Stimulated activated CD4-positive, alpha-beta T cell treated with anti-CD3 and anti-CD28 coated beads, Interleukin-2, amount 100 ng/mL, for 48 hours (primary cell): Measurements from ENCODE around the gene FBN3.
A peak's percentile ranks its signal among the peaks of the same experiment; 100 is the strongest.
"Not testable (repeated sequence)": the region's sequence is repeated elsewhere in the genome, so short reads cannot be mapped to it uniquely, and the experiment has no call there.

Source experiments
- DNase-seq, 2 donors: peaks; one replicate each; pipeline ENCODE4 v3.0.0-alpha.2; 2020

FBN3 gene

GRCh38 chr19:8149261-8150094 lies at the start of gene FBN3:
TSS of gene FBN3 (minus strand) at chr19:8149592. CDS start at chr19:8147480, 2,112 bp downstream.
- DNase-seq = no peak

GRCh38 chr19:8196271-8196927 lies 47.0 kb upstream of the FBN3 start:
- DNase-seq = no peak

- peak in 1 of 2 donors; percentile 14 for DNase-seq
These were observed 45.3 kb upstream of the FBN3 start for GRCh38 chr19:8194528-8195267.

- no peak for DNase-seq
These were observed 42.9 kb upstream of the FBN3 start for GRCh38 chr19:8192221-8192820.

- DNase-seq = no peak
These were observed 36.1 kb upstream of the FBN3 start for GRCh38 chr19:8185343-8186068.

- DNase-seq = no peak
These were observed 34.9 kb upstream of the FBN3 start for GRCh38 chr19:8184274-8184673.

- DNase-seq = no peak
These were observed 30.6 kb upstream of the FBN3 start for GRCh38 chr19:8180018-8180417.

GRCh38 chr19:8174706-8175105 lies 25.3 kb upstream of the FBN3 start:
- DNase-seq = no peak

GRCh38 chr19:8168537-8168936 lies 19.1 kb upstream of the FBN3 start:
- no peak for DNase-seq

GRCh38 chr19:8167985-8168384 lies 18.6 kb upstream of the FBN3 start:
- DNase-seq = no peak

GRCh38 chr19:8163759-8164158 lies 14.4 kb upstream of the FBN3 start:
- DNase-seq = no peak

- DNase-seq = peak in 1 of 2 donors; percentile 28
These were observed 11.8 kb upstream of the FBN3 start for GRCh38 chr19:8161135-8161646.

GRCh38 chr19:8159322-8159721 lies 9.9 kb upstream of the FBN3 start:
- not testable (repeated sequence) for DNase-seq

- DNase-seq = peak; percentile 26 to 39
These were observed 9.2 kb upstream of the FBN3 start for GRCh38 chr19:8158411-8159074.

- no peak for DNase-seq
These were observed 5.9 kb upstream of the FBN3 start for GRCh38 chr19:8155318-8155717.

GRCh38 chr19:8154014-8154413 lies 4.6 kb upstream of the FBN3 start:
- peak in 1 of 2 donors; percentile 19 for DNase-seq

GRCh38 chr19:8151767-8152035 lies 2.3 kb upstream of the FBN3 start:
- DNase-seq = no peak

- no peak for DNase-seq
These were observed 1.8 kb upstream of the FBN3 start for GRCh38 chr19:8150998-8151766.

GRCh38 chr19:8150178-8150865 lies 930 bp upstream of the FBN3 start:
- no peak for DNase-seq
